Glutamatergic neuron (in vitro differentiated cells): ENCODE results near the gene BAIAP2L2. TPM values are rescaled to one million over a fixed set of nuclear protein-coding genes. Genes with fewer than 3 reads are reported as not detected.
A peak's percentile ranks its signal among the peaks of the same experiment; 100 is the strongest.

ENCODE experiments used
- DNase-seq: peaks from one replicate; pipeline ENCODE4 v3.0.0; 2022
- H3K27ac Mint-ChIP-seq: one replicate; pipeline ENCODE4 v1.8.0; 2020; ENCODE audit warnings: mild to moderate bottlenecking, mixed read lengths, inconsistent platforms; ENCODE audit not compliant: unreplicated experiment
- H3K27me3 Mint-ChIP-seq: one replicate; pipeline ENCODE4 v1.8.0; 2020; ENCODE audit warnings: mild to moderate bottlenecking, moderate library complexity, mixed read lengths, inconsistent platforms; ENCODE audit not compliant: unreplicated experiment
- H3K36me3 Mint-ChIP-seq: one replicate; pipeline ENCODE4 v1.8.0; 2020; ENCODE audit warnings: mild to moderate bottlenecking, mixed read lengths, inconsistent platforms; ENCODE audit not compliant: unreplicated experiment
- H3K4me1 Mint-ChIP-seq: one replicate; pipeline ENCODE4 v1.8.0; 2020; ENCODE audit warnings: mild to moderate bottlenecking, low read depth, mixed read lengths, inconsistent platforms; ENCODE audit not compliant: unreplicated experiment
- H3K4me3 Mint-ChIP-seq: one replicate; pipeline ENCODE4 v1.8.0; 2020; ENCODE audit warnings: mild to moderate bottlenecking, mixed read lengths, inconsistent platforms; ENCODE audit not compliant: unreplicated experiment
- H3K9me3 Mint-ChIP-seq: one replicate; pipeline ENCODE4 v1.8.0; 2020; ENCODE audit warnings: mild to moderate bottlenecking, moderate library complexity, mixed read lengths, inconsistent platforms; ENCODE audit not compliant: unreplicated experiment
- total RNA-seq: library from RNA; stranded (reverse); fragmentation: NEBNext Ultra II Directional; extraction: Animal tissue kit (Norgen Biotek cat#: 25700); gene quantifications from one replicate; pipeline ENCODE4 v1.2.1, GENCODE V29; 2021; ENCODE audit not compliant: unreplicated experiment
- TF ChIP-seq, protein P1 (sequence below): fragments of 200-600 bp; sonication (generic); IDR thresholded peaks from one replicate; pipeline ENCODE4 v1.5.0; 2021; ENCODE audit not compliant: partially characterized antibody, unreplicated experiment

Gene BAIAP2L2
- total RNA-seq, 1 donor from 2014 or later: 28.6 TPM

DNA sequence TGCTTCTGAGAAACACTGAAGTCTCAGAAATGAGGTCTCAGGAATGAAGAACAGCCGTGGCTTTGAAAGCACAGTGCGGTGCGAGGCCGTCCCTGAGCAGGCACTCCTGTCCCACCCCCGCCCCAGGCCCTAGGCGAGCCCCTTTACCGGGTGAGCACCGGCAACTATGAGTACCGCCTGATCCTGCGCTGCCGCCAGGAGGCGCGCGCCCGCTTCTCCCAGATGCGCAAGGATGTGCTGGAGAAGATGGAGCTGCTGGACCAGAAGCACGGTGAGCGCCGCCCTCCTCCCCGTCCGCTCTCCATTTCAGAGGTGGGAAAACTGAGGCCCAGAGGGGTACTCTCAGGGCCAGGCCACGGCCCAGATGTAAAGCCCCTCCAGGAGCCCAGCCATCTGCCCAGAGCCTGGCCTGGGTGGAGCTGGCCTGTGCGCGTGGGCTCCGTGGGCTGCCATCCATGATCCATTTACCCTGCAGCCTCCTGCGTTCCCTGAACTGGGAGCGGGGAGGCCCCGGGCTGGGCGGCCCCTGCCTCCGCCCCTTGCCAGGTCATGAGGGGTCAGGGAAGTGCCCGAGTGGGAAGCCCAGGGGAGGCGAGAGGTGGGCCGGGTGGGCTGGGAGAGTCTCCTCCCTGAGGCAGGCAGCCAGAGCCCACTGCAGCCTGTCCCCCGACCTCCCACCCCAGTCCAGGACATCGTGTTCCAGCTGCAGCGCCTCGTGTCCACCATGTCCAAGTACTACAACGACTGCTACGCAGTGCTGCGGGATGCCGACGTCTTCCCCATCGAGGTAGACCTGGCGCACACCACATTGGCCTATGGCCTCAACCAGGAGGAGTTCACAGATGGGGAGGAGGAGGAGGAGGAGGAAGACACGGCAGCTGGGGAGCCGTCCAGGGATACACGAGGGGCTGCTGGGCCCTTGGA lies 36.0 kb downstream of the BAIAP2L2 start:
- Mint-ChIP-seq H3K4me1 (peaks cover 18% of the 10 kb centered on the region), H3K36me3 (no peaks in the 10 kb centered on the region), H3K4me3 (no peak overlapping the region), H3K27ac (peak overlapping the region; percentile 23), H3K27me3 (peaks cover 10% of the 10 kb centered on the region), H3K9me3 (peaks cover 7% of the 10 kb centered on the region)
- peak; percentile 79 for DNase-seq
- TF ChIP-seq, protein P1, sequence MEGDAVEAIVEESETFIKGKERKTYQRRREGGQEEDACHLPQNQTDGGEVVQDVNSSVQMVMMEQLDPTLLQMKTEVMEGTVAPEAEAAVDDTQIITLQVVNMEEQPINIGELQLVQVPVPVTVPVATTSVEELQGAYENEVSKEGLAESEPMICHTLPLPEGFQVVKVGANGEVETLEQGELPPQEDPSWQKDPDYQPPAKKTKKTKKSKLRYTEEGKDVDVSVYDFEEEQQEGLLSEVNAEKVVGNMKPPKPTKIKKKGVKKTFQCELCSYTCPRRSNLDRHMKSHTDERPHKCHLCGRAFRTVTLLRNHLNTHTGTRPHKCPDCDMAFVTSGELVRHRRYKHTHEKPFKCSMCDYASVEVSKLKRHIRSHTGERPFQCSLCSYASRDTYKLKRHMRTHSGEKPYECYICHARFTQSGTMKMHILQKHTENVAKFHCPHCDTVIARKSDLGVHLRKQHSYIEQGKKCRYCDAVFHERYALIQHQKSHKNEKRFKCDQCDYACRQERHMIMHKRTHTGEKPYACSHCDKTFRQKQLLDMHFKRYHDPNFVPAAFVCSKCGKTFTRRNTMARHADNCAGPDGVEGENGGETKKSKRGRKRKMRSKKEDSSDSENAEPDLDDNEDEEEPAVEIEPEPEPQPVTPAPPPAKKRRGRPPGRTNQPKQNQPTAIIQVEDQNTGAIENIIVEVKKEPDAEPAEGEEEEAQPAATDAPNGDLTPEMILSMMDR: peak; percentile 66

DNA sequence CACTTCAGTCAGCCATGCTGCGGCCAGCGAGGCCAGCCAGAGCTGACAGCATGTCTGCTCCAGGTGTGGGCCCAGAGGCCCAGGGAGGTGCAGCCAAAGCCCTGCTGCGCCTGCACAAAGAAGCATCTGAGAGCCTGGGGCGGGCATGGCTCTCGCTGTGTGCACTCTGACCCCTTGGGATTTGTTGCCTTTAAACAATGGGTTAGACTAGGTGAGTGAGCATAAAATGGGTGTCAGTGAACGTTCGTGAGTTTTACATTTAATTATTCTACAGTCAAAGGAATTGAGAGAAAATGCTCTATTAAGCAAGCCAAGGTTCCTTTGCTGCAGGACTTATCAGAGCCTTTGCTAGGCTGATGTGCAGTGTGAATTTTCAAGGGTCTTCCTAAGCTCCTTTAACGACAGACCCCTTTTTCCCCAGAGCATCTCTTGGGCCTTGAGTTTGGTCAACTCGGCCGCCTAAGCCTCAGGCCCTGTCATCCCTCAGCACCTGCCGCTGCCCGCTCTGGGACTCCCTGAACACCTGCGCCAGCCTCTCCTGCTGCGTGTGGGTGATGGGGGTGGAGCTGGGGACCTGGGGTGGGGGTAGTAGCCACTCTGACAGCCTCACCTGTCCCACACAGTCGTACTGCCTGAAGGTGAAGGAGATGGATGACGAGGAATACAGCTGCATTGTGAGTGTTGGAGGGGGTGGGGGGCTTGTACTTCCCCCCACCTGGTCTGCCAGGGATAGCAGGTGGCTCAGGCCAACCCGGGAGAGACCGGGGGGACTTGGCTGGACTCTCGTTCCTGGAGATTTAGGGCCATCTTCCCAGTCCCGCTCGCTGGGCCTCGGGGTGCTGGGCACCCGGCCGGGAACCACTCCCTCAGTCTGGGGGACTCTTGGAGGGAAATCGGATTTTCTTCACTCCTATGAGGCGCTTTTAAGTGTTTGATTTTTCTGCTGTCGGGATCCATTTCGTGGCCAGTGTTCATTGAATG lies 37.0 kb downstream of the BAIAP2L2 start:
- Mint-ChIP-seq H3K9me3 (peaks cover 5% of the 10 kb centered on the region), H3K36me3 (no peaks in the 10 kb centered on the region), H3K27ac (peak overlapping the region; percentile 23), H3K4me1 (peaks cover 19% of the 10 kb centered on the region), H3K27me3 (peaks cover 8% of the 10 kb centered on the region), H3K4me3 (no peak overlapping the region)
- TF ChIP-seq, protein P1: no peak
- no peak for DNase-seq

DNA sequence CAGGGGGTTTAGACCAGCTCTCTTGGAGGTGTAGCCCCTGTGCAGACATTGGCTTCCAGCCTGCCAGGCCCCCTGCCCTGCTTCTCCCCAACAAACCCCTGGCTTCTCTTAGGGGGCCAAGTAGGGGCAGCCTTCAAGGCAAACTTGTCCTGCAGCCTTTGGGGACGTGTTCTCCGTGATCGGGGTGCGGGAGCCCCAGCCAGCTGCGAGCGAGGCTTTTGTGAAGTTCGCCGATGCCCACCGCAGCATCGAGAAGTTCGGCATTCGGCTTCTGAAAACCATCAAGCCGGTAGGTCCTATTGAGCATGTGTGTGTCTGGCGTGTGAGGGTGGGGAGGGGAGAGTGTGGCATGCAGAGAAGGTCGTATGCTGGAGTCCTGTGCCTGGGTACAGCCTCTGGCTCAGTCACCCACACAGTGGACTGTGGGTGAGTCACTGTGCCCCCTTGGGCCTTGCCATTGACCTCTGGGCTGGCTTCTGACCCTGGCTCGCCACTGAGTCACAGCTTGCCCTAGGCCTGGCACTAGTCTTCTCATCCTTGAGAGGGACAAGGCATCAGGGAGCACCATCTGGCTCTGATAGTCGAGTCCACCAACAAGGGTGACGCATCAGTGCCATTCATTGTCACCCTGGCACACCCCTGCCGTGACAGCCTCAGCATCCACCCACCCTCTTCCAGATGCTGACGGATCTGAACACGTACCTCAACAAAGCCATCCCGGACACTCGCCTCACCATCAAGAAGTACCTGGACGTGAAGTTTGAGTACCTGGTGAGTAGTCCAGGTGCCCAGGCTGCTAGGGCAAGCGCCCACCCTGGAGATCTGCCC lies 37.9 kb downstream of the BAIAP2L2 start:
- Mint-ChIP-seq H3K4me1 (peaks cover 24% of the 10 kb centered on the region), H3K36me3 (no peaks in the 10 kb centered on the region), H3K4me3 (no peak overlapping the region), H3K27ac (no peak overlapping the region), H3K27me3 (peaks cover 11% of the 10 kb centered on the region), H3K9me3 (peaks cover 5% of the 10 kb centered on the region)
- no peak for DNase-seq
- TF ChIP-seq, protein P1: no peak

DNA sequence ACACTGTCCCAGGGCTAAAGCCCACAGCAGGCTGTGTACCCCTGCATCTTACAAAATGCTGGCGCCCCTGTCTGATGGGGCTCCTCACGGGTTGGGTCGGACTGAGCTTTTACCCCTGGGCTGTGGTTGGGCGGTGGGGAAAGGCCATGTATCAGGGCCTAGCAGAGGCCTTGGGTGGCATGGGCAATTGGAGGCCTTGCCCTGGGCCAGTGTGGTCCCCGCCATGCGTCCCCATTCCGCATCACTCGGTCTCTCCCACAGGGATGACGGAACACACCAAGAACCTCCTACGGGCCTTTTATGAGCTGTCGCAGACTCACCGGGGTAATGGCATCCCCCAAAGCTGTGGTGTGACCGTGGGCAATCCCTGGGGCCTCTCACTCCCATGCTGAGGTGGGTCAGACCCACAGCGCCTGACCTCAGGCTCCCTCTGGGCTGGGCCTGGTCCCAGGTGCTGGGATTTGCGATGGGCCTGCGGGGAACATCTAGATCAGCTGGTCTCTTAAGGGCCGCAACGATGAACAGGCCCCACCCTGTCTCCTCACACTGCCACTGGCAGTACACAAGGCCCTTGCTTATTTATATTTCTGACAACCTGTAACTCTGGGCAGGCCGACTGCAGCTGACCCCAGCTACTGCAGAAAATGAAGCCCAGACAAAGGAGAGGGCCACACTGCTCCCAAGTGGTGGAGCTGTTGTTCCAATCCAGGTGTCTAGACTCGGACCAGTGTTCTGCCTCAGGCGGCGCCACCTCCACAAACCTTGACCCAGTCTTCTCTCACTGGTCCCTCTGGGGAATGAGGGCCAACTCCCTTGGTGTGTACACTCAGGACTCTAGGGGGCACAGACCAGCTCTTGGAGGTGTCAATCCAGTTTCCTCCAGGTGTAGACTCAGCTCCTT lies 38.8 kb downstream of the BAIAP2L2 start:
- Mint-ChIP-seq H3K27me3 (peaks cover 11% of the 10 kb centered on the region), H3K9me3 (peaks cover 8% of the 10 kb centered on the region), H3K4me3 (no peak overlapping the region), H3K36me3 (no peaks in the 10 kb centered on the region), H3K27ac (peak overlapping the region; percentile 88), H3K4me1 (peaks cover 29% of the 10 kb centered on the region)
- DNase-seq: no peak
- TF ChIP-seq, protein P1: no peak
